GM12801 (cell line): ENCODE measurements around the gene ARHGAP19.

Experiments
- CTCF ChIP-seq: IDR thresholded peaks from one replicate; pipeline ENCODE4 v1.5.1; 2011; ENCODE audit warnings: control low read depth; ENCODE audit not compliant: insufficient read length; ENCODE audit errors: extremely low read depth

The ARHGAP19 gene

GRCh38 chr10:97228775-97229157 is 63.7 kb downstream of the ARHGAP19 start:
- TF ChIP-seq CTCF: no peak

GRCh38 chr10:97228130-97228774 is 64.2 kb downstream of the ARHGAP19 start:
- TF ChIP-seq CTCF: no peak

- TF ChIP-seq CTCF: no peak
These were observed 66.0 kb downstream of the ARHGAP19 start for GRCh38 chr10:97226398-97226797.

- TF ChIP-seq CTCF: no peak
These were observed 67.7 kb downstream of the ARHGAP19 start for GRCh38 chr10:97224483-97225435.

- TF ChIP-seq CTCF: no peak
These were observed 70.0 kb downstream of the ARHGAP19 start for GRCh38 chr10:97222326-97222961.

- TF ChIP-seq CTCF: no peak
These were observed 72.1 kb downstream of the ARHGAP19 start for GRCh38 chr10:97220355-97220754.

GRCh38 chr10:97217299-97217698 is 75.1 kb downstream of the ARHGAP19 start:
- no peak for TF ChIP-seq CTCF
